Skin epidermis (tissue), 12 donors: Measurements from ENCODE around the gene HOXC13.
A peak's percentile ranks its signal among the peaks of the same experiment; 100 is the strongest.

ENCODE experiments used
- H3K27ac ChIP-seq, 21 experiments: fragments of 200-600 bp; sonication (generic) in 11 of 21; one replicate each; pipeline ENCODE4 v1.5.0; 2020; ENCODE audit warnings: mild to moderate bottlenecking in 3 of 21, inconsistent platforms in 2 of 21, moderate library complexity in 2 of 21
- H3K4me3 ChIP-seq, 7 experiments: fragments of 200-600 bp; sonication (generic) in 2 of 7; one replicate each; pipeline ENCODE4 v1.5.0; 2020; ENCODE audit warnings: inconsistent platforms in 2 of 7, mild to moderate bottlenecking in 2 of 7, moderate library complexity in 1 of 7

Gene HOXC13

DNA sequence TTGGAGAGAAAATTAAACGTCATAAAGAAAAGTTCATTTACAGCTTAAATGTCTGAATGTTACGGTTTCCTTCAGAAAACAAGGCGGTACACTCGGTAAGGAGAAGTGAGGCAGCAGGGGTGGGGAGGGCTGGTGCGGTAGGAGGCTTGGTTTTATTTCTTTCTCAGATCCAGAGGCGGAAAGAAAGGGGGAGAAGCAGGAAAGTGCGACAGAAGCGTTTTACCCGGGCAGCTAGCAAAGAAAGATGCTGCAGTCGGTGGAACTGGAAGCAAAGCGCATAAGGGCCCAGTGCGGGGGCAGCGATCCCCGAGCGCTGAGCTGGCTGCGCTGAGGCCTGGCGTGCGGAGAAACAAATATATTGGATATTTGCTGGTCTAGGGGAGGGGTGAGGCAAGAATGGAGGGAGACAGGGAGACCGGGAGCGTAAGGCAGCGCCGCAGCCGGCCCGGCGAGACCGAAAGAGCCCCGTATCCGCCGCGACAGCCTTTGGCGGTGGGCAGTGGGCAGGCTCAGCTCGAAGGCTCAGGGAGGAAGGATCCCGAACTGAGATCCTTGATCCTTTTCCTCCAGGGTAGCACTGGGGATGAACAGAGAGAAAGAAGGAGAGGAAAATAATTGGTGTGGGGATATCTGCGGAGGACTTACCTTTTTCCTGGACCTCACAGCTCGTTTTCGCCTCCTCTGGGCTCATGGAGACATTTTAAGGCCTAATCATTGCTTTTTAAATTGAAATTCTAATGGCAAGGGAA, 27.9 kb downstream of the HOXC13 start:
- Histone ChIP-seq H3K4me3 (no peak overlapping the region), H3K27ac (peak overlapping the region in 4 of 21 experiments; percentile 0 to 18 (median 2))

GRCh38 chr12:53967421-53967925, 28.8 kb downstream of the HOXC13 start:
- Histone ChIP-seq H3K4me3 (no peak overlapping the region), H3K27ac (peak overlapping the region in 1 of 21 experiments; percentile 62)

GRCh38 chr12:53968214-53969127, 29.8 kb downstream of the HOXC13 start:
- Histone ChIP-seq H3K27ac (peak overlapping the region in 5 of 21 experiments; percentile 10 to 71 (median 24)), H3K4me3 (no peak overlapping the region)

DNA sequence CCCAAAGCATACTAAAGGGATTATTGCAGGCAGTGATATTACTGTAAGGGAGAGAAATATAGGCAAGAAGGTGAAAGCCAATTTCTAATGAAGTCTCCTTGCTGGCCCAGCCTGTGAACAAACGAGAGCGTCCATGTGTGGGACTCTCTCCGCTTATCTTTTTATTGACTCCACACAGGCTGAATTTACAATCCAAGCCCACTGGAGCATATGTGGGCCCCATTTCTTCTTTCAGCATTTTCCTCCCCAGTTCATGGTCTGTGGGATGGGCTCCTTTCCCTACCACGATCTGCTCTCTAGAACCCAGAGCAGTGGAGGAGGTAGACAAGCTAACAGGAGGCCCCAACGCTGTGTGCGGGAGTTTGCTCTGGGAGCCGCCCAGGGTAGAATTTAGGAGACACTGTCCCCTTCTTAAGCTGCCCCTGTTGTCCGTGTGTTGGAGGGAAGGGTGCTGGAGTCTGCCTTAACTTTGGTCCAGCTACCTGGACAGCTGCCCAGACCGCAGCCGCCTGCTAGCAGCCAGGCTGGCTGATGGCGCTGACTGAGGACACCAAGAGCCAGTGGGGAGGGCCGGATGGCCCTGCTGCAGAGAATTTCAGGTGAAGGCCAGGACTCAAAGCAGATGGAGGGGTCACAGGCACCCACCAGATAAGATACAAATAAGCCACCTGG, 31.1 kb downstream of the HOXC13 start:
- no peak overlapping the region for H3K4me3 ChIP-seq

GRCh38 chr12:53970451-53970850, 31.8 kb downstream of the HOXC13 start:
- no peak overlapping the region for H3K4me3 ChIP-seq
- no peak overlapping the region for H3K27ac ChIP-seq

More for the DNA sequence above, 31.1 kb downstream of the HOXC13 start:
- no peak overlapping the region for H3K27ac ChIP-seq

- H3K27ac ChIP-seq, result no peak overlapping the region
- H3K4me3 ChIP-seq, result no peak overlapping the region
Observed at GRCh38 chr12:53971129-53971528, 32.5 kb downstream of the HOXC13 start.

- no peak overlapping the region for H3K4me3 ChIP-seq
- H3K27ac ChIP-seq, result no peak overlapping the region
Observed at GRCh38 chr12:53971686-53972085, 33.1 kb downstream of the HOXC13 start.

DNA sequence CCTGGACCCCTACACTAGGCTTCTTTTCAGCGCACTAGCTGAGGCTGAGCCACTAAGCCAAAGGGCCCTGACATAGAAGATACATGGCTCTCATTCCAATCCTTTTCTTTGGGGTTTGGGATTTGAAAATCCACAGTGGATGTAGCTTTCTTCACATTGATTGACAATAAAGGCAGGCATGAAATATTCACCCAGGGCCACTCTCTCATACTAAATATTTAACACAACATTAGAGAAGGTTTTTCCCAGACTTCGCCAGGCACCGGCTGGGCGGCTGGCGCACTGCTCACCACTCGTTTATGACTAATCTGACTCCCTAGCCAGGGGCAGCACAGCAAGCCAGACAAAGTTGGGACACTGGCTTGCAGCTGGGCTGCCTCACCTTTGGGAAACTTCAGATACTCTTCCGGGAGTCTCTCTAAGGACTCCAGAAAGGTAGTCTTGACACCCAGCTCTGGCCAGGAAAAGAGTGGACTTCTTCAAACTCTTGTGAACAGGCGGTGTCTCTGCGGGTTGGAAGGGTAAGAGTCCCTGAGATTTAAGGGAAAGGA, 33.6 kb downstream of the HOXC13 start:
- Histone ChIP-seq H3K27ac (peak overlapping the region in 4 of 21 experiments; percentile 74 to 90 (median 79)), H3K4me3 (peak overlapping the region in 1 of 7 experiments; percentile 48)

DNA sequence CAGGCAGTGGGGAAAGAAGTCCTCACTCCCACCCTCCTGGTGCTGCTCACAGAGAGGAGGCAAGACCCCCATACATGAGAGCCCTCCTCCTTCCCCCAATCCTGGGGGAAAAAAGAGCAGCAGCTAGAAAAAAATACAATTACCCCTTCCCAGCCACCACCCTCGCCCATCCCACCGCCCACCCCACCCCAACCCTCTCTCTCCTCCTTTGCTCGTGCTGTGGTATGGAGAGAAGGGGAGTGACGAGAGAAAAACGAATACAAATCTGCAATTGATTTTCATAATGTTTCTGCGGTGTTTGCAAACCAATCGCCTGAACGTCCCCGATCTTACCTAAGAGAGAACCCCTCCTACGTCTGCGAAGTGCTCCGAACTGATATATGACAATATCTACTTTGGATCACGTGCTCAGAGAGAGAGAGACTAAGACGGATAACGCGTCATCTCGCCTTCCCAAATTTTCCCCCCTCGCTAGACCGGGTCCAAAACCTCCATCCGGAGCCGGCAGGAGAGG, 34.1 kb downstream of the HOXC13 start, which contains the start of gene HOXC11:
HOXC11 (plus strand) TSS at position 405 of the 514 bp plus-strand sequence. CDS start 116 bp downstream, outside the sequence.
- H3K4me3 ChIP-seq, result peak within 1 kb of the TSS; percentile 15 to 48 (median 30)
- peak within 1 kb of the TSS in 15 of 21 experiments; percentile 25 to 90 (median 74) for H3K27ac ChIP-seq

GRCh38 chr12:53973236-53974042, 34.8 kb downstream of the HOXC13 start:
- Histone ChIP-seq H3K27ac (peak overlapping the region in 15 of 21 experiments; percentile 25 to 90 (median 74)), H3K4me3 (peak overlapping the region; percentile 15 to 48 (median 30))

DNA sequence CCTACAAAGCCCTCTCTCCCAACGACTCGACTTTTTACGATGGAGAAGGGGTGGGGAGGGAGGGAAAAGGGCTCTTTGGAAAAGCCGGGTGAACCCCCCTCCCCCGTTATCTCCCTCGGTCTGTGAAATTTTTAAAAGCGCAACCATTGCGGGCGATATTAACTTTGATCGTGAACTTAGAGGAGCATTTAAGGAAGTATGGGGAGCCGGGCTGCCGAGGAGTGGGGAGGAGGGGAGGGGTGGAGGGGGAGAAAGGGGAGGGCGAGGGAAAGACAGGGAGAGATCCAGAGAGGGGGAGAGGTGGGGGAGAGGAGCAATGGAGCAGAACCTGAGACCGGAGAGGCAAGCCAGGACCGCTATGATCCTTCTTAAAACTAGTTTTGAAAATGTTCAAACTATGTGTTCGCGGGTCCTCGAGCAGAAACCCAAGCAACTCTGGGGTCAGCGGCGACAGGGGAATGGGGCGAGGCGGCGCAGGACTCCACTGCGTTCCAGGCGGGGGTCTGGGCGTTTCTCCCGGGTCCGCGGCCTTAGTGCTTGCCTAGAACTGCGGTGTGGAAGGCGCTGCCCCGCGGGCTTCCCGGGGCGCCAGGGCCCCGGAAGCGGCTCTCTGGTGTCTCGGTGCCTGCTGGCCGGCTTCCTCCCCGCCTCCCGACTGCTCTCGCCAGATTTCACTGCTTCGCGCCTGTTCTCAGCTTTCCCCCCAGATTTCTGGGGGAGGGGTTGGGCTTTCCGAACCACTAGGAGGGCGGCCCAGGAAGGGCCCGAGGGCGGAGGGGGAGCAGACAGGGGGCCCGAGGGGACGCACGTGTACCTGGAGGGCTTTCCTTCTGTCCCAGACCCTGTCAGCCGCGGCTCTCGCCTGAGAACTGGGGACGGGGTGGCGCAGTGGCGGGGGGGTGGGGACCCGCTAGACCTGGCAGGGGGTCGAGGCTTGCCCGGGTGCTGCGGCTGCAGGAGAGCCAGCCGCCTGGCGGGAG, 35.7 kb downstream of the HOXC13 start, which contains the start of gene HOTAIR:
HOTAIR (minus strand) TSS at position 871 of the 980 bp plus-strand sequence.
- Histone ChIP-seq H3K27ac (peak within 1 kb of the TSS in 15 of 21 experiments; percentile 5 to 90 (median 74)), H3K4me3 (peak within 1 kb of the TSS; percentile 15 to 48 (median 30))

DNA sequence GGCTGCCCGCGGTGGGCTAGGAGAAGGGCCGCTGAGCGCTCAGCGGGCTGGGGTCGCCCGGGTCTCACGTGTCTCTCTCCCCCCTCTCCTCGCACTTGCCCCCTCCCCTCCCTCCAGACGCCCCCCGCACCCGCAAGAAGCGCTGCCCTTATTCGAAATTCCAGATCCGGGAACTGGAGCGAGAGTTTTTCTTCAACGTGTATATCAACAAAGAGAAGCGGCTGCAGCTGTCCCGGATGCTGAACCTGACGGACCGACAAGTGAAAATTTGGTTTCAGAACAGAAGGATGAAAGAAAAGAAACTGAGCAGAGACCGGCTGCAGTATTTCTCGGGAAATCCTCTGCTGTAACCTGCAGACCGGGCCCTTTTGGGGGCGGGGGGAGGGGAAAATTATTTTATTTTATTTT, 36.4 kb downstream of the HOXC13 start:
- H3K27ac ChIP-seq, result peak overlapping the region in 11 of 21 experiments; percentile 47 to 90 (median 78)
- peak overlapping the region; percentile 15 to 48 (median 30) for H3K4me3 ChIP-seq

GRCh38 chr12:53975479-53976152, 37.0 kb downstream of the HOXC13 start:
- Histone ChIP-seq H3K4me3 (peak overlapping the region in 2 of 7 experiments; percentile 30 to 41), H3K27ac (peak overlapping the region in 2 of 21 experiments; percentile 38 to 90)

- Histone ChIP-seq H3K4me3 (no peak overlapping the region), H3K27ac (peak overlapping the region in 3 of 21 experiments; percentile 38 to 63 (median 45))
Observed at GRCh38 chr12:53976172-53976822, 37.7 kb downstream of the HOXC13 start.

GRCh38 chr12:53976823-53977595, 38.4 kb downstream of the HOXC13 start:
- Histone ChIP-seq H3K27ac (peak overlapping the region in 2 of 21 experiments; percentile 45 to 63), H3K4me3 (no peak overlapping the region)
